Tibial nerve (tissue), 4 donors: Measurements from ENCODE around the gene PTPRC.

Experiments
- EP300 ChIP-seq, 2 donors: sonication (generic); formaldehyde crosslinking; IDR thresholded peaks; one replicate each; pipeline ENCODE4 v1.6.1; 2017; ENCODE audit warnings: antibody characterized with exemption in 2 of 2, mild to moderate bottlenecking in 1 of 2
- POLR2A ChIP-seq, 2 donors: fragments of 450-650 bp; IDR thresholded peaks; one replicate each; pipeline ENCODE4 v1.6.1; 2017; ENCODE audit warnings: antibody characterized with exemption in 2 of 2, mild to moderate bottlenecking in 2 of 2, moderate library complexity in 2 of 2
- TF ChIP-seq, protein P1 (sequence below), 5 experiments: fragments of 200-600 bp in 3 of 5; fragments of 450-650 bp in 2 of 5; sonication (generic) in 3 of 5; IDR thresholded peaks; one replicate each; pipeline ENCODE4 v1.5.1; 2016 to 2019; ENCODE audit warnings: antibody characterized with exemption in 5 of 5, mild to moderate bottlenecking in 3 of 5, moderate library complexity in 2 of 5

DNA sequence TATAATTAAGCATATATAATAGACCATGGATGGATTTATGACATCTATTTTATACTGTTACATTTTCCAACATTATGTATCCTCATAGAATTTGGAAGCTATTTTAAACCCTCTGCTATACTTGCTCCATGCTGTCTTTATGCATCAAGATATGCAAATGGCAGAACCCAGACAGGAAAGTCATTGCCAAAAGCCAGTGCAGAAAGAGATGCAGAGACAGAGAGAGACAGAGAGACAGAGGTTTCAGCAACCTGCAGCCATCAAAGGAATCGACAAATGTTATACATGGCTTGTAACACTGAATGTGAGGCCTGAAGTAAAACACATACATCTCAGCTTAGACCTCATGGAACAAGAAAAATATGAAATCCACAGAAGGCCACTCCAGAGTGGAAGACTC, 7.5 kb upstream of the PTPRC start:
- TF ChIP-seq, protein P1, sequence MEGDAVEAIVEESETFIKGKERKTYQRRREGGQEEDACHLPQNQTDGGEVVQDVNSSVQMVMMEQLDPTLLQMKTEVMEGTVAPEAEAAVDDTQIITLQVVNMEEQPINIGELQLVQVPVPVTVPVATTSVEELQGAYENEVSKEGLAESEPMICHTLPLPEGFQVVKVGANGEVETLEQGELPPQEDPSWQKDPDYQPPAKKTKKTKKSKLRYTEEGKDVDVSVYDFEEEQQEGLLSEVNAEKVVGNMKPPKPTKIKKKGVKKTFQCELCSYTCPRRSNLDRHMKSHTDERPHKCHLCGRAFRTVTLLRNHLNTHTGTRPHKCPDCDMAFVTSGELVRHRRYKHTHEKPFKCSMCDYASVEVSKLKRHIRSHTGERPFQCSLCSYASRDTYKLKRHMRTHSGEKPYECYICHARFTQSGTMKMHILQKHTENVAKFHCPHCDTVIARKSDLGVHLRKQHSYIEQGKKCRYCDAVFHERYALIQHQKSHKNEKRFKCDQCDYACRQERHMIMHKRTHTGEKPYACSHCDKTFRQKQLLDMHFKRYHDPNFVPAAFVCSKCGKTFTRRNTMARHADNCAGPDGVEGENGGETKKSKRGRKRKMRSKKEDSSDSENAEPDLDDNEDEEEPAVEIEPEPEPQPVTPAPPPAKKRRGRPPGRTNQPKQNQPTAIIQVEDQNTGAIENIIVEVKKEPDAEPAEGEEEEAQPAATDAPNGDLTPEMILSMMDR (IDR thresholded peaks at IDR 0.05): no peak
- no peak for TF ChIP-seq POLR2A (IDR thresholded peaks at IDR 0.05)
- TF ChIP-seq EP300 (IDR thresholded peaks at IDR 0.05): no peak
